DLD1 (cell line): ENCODE data around the gene CAPN2.

Experiments
- in situ Hi-C: cut with HindIII; loops from 2 replicates; pipeline ENCODE4 v1.10.0; 2017; ENCODE audit warnings: low sequenced_read_pairs

The CAPN2 gene

GRCh38 chr1:223824712-223825111, 112.4 kb downstream of the CAPN2 start:
- in situ Hi-C loops, result no loop called here
